ENCODE results near the gene TSPAN4. TPM values are rescaled to one million over a fixed set of nuclear protein-coding genes. Genes with fewer than 3 reads are reported as not detected.

The TSPAN4 gene
- total and polyA plus RNA-seq, 2 donors (not counting 1 experiment from before 2014, with no cell fraction given), result 102 to 191 TPM

DNA sequence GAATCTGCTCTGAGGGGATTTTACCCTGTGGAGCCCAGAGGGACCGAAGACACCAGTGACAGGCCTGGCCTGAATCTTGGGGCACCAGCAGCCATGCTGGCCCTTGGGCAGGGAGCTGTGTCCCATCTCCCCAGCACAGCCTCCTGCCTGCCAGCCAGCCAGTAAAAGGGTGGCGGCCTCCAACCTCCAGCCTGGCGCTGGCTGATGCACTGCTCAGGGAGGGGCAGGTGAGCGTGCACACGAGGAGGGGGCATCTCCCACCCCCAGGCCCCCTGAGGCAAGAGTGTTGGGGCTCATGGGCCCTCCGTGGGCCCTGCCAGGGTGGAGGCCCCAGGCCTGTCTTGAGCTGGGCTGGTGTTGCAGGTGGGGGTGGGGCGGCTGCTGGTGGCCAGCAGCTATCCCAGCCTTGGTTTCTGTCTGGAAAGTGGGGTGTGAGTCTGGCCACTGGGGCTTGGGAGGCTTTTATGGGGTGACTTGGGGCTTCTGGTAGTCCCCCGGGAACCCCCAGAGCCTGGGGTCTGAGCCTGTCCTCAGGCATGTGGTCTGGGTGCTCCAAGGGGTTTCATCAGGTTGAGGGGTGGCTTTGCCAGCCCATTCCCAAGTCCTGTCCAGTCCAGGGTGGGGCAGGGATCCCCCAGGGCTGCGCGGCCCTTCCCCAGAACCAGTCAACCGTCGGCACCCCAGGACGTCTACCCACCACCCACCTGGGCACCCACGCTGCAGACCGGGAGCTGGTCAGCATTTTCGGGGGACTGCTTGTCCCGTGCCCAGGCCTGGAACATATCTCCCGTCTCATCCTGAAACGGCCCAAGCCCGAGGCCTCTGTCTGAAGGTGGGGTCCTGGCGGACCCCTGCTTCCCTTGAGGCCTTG is 17.8 kb downstream of the TSPAN4 start:
- peaks cover 18% of the 10 kb centered on the region for H3K79me2 ChIP-seq (ENCODE audit: control insufficient read depth, insufficient read depth, low read length)
- H2AFZ ChIP-seq (ENCODE audit: low read length), result no peak overlapping the region
- peak overlapping the region; percentile 72 for H3K27ac ChIP-seq (ENCODE audit: insufficient read depth, low read length)
- DNase-seq (ENCODE audit: low read depth in 2 of 2), result no peak
- peak overlapping the region in 1 of 4 experiments; percentile 42 for H3K4me3 ChIP-seq (replicated peaks in 1 of 4; ENCODE audit: control extremely low read depth in 1 of 4, insufficient read depth in 1 of 4, low read depth in 3 of 4, low read length in 4 of 4)
- H3K4me2 ChIP-seq (ENCODE audit: extremely low read depth, insufficient read depth, low read length), result peak overlapping the region; percentile 67
- peaks cover 18% of the 10 kb centered on the region for H3K4me1 ChIP-seq (ENCODE audit: control insufficient read depth, extremely low read depth, insufficient read depth, low read length)
- no peaks in the 10 kb centered on the region for H4K20me1 ChIP-seq (ENCODE audit: control insufficient read depth, extremely low read depth, insufficient read depth, low read length)
- peak overlapping the region; percentile 49 for H3K9ac ChIP-seq (ENCODE audit: insufficient read depth, low read length)
- no peaks in the 10 kb centered on the region for H3K27me3 ChIP-seq (ENCODE audit: control insufficient read depth, insufficient read depth, low read length)
- no peaks in the 10 kb centered on the region for H3K9me3 ChIP-seq (ENCODE audit: control insufficient read depth, insufficient read depth, low read depth, low read length)
- no peak for TF ChIP-seq EZH2 (IDR thresholded peaks at IDR 0.05; ENCODE audit: low read length, missing control alignments)
- TF ChIP-seq, protein P1, sequence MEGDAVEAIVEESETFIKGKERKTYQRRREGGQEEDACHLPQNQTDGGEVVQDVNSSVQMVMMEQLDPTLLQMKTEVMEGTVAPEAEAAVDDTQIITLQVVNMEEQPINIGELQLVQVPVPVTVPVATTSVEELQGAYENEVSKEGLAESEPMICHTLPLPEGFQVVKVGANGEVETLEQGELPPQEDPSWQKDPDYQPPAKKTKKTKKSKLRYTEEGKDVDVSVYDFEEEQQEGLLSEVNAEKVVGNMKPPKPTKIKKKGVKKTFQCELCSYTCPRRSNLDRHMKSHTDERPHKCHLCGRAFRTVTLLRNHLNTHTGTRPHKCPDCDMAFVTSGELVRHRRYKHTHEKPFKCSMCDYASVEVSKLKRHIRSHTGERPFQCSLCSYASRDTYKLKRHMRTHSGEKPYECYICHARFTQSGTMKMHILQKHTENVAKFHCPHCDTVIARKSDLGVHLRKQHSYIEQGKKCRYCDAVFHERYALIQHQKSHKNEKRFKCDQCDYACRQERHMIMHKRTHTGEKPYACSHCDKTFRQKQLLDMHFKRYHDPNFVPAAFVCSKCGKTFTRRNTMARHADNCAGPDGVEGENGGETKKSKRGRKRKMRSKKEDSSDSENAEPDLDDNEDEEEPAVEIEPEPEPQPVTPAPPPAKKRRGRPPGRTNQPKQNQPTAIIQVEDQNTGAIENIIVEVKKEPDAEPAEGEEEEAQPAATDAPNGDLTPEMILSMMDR (conservative IDR thresholded peaks at IDR 0.05 in 1 of 2, IDR thresholded peaks at IDR 0.05 in 1 of 2; ENCODE audit: low read depth in 1 of 2, low read length in 2 of 2), result no peak
- peaks cover 23% of the 10 kb centered on the region for H3K36me3 ChIP-seq (ENCODE audit: control insufficient read depth, insufficient read depth, low read length)

DNA sequence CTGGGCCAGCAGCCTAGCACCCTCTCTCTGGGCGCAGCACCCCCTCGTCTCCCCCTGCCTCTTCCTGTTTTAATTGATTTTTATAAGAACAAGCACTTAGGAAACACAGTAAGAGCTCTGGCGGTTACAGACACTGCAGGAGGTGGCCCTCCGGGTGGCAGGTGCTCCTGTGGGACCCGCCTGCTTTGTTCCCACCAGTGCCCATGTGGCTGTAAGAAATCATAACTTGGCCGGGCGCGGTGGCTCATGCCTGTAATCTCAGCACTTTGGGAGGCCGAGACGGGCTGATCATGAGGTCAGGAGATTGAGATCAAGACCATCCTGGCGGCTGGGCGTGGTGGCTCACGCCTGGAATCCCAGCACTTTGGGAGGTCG is 18.4 kb downstream of the TSPAN4 start:
- no peak for DNase-seq (ENCODE audit: low read depth in 2 of 2)
- H4K20me1 ChIP-seq (ENCODE audit: control insufficient read depth, extremely low read depth, insufficient read depth, low read length), result no peaks in the 10 kb centered on the region
- no peaks in the 10 kb centered on the region for H3K9me3 ChIP-seq (ENCODE audit: control insufficient read depth, insufficient read depth, low read depth, low read length)
- H3K79me2 ChIP-seq (ENCODE audit: control insufficient read depth, insufficient read depth, low read length), result peaks cover 18% of the 10 kb centered on the region
- TF ChIP-seq EZH2 (IDR thresholded peaks at IDR 0.05; ENCODE audit: low read length, missing control alignments), result no peak
- TF ChIP-seq, protein P1 (conservative IDR thresholded peaks at IDR 0.05 in 1 of 2, IDR thresholded peaks at IDR 0.05 in 1 of 2; ENCODE audit: low read depth in 1 of 2, low read length in 2 of 2), result no peak
- no peak overlapping the region for H2AFZ ChIP-seq (ENCODE audit: low read length)
- no peak overlapping the region for H3K9ac ChIP-seq (ENCODE audit: insufficient read depth, low read length)
- H3K27me3 ChIP-seq (ENCODE audit: control insufficient read depth, insufficient read depth, low read length), result no peaks in the 10 kb centered on the region
- H3K4me2 ChIP-seq (ENCODE audit: extremely low read depth, insufficient read depth, low read length), result no peak overlapping the region
- peaks cover 25% of the 10 kb centered on the region for H3K36me3 ChIP-seq (ENCODE audit: control insufficient read depth, insufficient read depth, low read length)
- H3K27ac ChIP-seq (ENCODE audit: insufficient read depth, low read length), result no peak overlapping the region
- H3K4me3 ChIP-seq (replicated peaks in 1 of 4; ENCODE audit: control extremely low read depth in 1 of 4, insufficient read depth in 1 of 4, low read depth in 3 of 4, low read length in 4 of 4), result no peak overlapping the region
- H3K4me1 ChIP-seq (ENCODE audit: control insufficient read depth, extremely low read depth, insufficient read depth, low read length), result peaks cover 18% of the 10 kb centered on the region

DNA sequence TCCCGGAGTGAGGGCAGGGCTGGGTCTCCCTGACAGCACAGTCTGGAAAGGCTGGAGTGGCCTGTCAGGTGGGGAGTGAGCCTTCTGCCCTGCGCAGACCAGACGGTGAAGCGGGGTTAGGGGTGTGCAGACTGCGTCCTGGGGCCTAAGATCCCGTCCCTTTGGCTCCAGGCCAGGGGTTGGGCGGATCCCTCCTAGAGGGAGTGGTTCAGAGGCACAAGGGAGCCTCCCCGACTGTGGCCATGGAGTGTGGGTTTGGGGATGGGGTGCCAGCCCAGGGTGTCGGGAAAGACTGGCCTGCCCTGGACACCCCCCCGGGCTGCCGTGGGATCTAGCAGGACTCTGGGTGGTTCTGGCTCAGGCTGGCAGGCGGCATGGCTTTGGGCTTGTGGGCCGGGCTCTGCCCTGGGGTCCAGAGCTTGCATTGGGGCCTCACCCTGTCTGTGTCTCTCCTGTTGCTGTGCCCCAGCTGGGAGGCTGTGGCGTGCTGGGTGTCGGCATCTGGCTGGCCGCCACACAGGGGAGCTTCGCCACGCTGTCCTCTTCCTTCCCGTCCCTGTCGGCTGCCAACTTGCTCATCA is 19.5 kb downstream of the TSPAN4 start:
- peaks cover 18% of the 10 kb centered on the region for H3K79me2 ChIP-seq (ENCODE audit: control insufficient read depth, insufficient read depth, low read length)
- TF ChIP-seq EZH2 (IDR thresholded peaks at IDR 0.05; ENCODE audit: low read length, missing control alignments), result no peak
- TF ChIP-seq, protein P1 (conservative IDR thresholded peaks at IDR 0.05 in 1 of 2, IDR thresholded peaks at IDR 0.05 in 1 of 2; ENCODE audit: low read depth in 1 of 2, low read length in 2 of 2), result no peak
- H3K4me1 ChIP-seq (ENCODE audit: control insufficient read depth, extremely low read depth, insufficient read depth, low read length), result peaks cover 18% of the 10 kb centered on the region
- no peak overlapping the region for H3K4me3 ChIP-seq (replicated peaks in 1 of 4; ENCODE audit: control extremely low read depth in 1 of 4, insufficient read depth in 1 of 4, low read depth in 3 of 4, low read length in 4 of 4)
- H3K9ac ChIP-seq (ENCODE audit: insufficient read depth, low read length), result peak overlapping the region; percentile 16
- H4K20me1 ChIP-seq (ENCODE audit: control insufficient read depth, extremely low read depth, insufficient read depth, low read length), result no peaks in the 10 kb centered on the region
- H2AFZ ChIP-seq (ENCODE audit: low read length), result no peak overlapping the region
- peak in 1 of 2 donors; percentile 41 for DNase-seq (ENCODE audit: low read depth in 2 of 2)
- H3K27me3 ChIP-seq (ENCODE audit: control insufficient read depth, insufficient read depth, low read length), result no peaks in the 10 kb centered on the region
- no peak overlapping the region for H3K4me2 ChIP-seq (ENCODE audit: extremely low read depth, insufficient read depth, low read length)
- H3K9me3 ChIP-seq (ENCODE audit: control insufficient read depth, insufficient read depth, low read depth, low read length), result no peaks in the 10 kb centered on the region
- no peak overlapping the region for H3K27ac ChIP-seq (ENCODE audit: insufficient read depth, low read length)
- H3K36me3 ChIP-seq (ENCODE audit: control insufficient read depth, insufficient read depth, low read length), result peaks cover 22% of the 10 kb centered on the region

Data from fibroblast of lung (primary cell).